Limb (tissue), 2 donors: ENCODE data around the gene WDR86.

ENCODE experiments used
- DNase-seq, 2 donors: peaks; one replicate each; pipeline ENCODE4 v3.0.0-alpha.2; 2016; ENCODE audit errors: extremely low spot score in 2 of 2

The WDR86 gene

GRCh38 chr7:151427705-151428377 is 18.0 kb upstream of the WDR86 start:
- no peak for DNase-seq

- DNase-seq: no peak
These were observed 17.3 kb upstream of the WDR86 start for GRCh38 chr7:151426904-151427704.

- peak; percentile 67 for DNase-seq
These were observed 16.6 kb upstream of the WDR86 start for GRCh38 chr7:151426441-151426903.

- DNase-seq: no peak
These were observed 16.0 kb upstream of the WDR86 start for GRCh38 chr7:151425670-151426440.

- no peak for DNase-seq
These were observed 15.0 kb upstream of the WDR86 start for GRCh38 chr7:151424799-151425198.

GRCh38 chr7:151423936-151424335 is 14.1 kb upstream of the WDR86 start:
- no peak for DNase-seq

GRCh38 chr7:151423226-151423625 is 13.4 kb upstream of the WDR86 start:
- no peak for DNase-seq

- DNase-seq: no peak
These were observed 12.4 kb upstream of the WDR86 start for GRCh38 chr7:151422212-151422611.

GRCh38 chr7:151420144-151420543 is 10.3 kb upstream of the WDR86 start:
- DNase-seq: no peak

- DNase-seq: no peak
These were observed 7.1 kb upstream of the WDR86 start for GRCh38 chr7:151416941-151417315.

- no peak for DNase-seq
These were observed 6.5 kb upstream of the WDR86 start for GRCh38 chr7:151416112-151416940.

GRCh38 chr7:151415375-151416105 is 5.7 kb upstream of the WDR86 start:
- no peak for DNase-seq

GRCh38 chr7:151413241-151413640 is 3.4 kb upstream of the WDR86 start:
- no peak for DNase-seq

- DNase-seq: no peak
These were observed 2.5 kb upstream of the WDR86 start for GRCh38 chr7:151412318-151412717.

- no peak for DNase-seq
These were observed 1.7 kb upstream of the WDR86 start for GRCh38 chr7:151411551-151411950.

GRCh38 chr7:151410405-151411390 is 860 bp upstream of the WDR86 start:
- DNase-seq: peak; percentile 51 to 76

- DNase-seq: peak in 1 of 2 donors; percentile 59
These were observed 785 bp downstream of the WDR86 start for GRCh38 chr7:151408839-151409666.

- DNase-seq: no peak
These were observed 1.4 kb downstream of the WDR86 start for GRCh38 chr7:151408498-151408838.
